Mesenchymal stem cell (in vitro differentiated cells and primary cell): ENCODE measurements around the gene FAM193B.

Experiments used
- DNase-seq: peaks from one replicate; pipeline ENCODE4 v3.0.0-alpha.2; 2013
- H2AFZ ChIP-seq: one replicate; pipeline ENCODE4 v1.6.1; 2013; ENCODE audit warnings: low read depth, mild to moderate bottlenecking, control low read depth, inconsistent platforms, low read length, moderate library complexity
- H2AK5ac ChIP-seq: 2 replicates; pipeline ENCODE4 v1.6.1; 2013; ENCODE audit warnings: low read length, moderate library complexity, mild to moderate bottlenecking, inconsistent platforms; ENCODE audit not compliant: severe bottlenecking
- H2BK120ac ChIP-seq: one replicate; pipeline ENCODE4 v1.6.1; 2013; ENCODE audit warnings: low read depth, mild to moderate bottlenecking, inconsistent platforms, low read length, moderate library complexity
- H2BK12ac ChIP-seq, 2 experiments: one replicate each; pipeline ENCODE4 v1.6.1; 2013; ENCODE audit warnings: inconsistent platforms in 2 of 2, low read length in 2 of 2, mild to moderate bottlenecking in 2 of 2, moderate library complexity in 2 of 2, control low read depth in 1 of 2
- H2BK15ac ChIP-seq: one replicate; pipeline ENCODE4 v1.6.1; 2013; ENCODE audit warnings: mild to moderate bottlenecking, low read depth, inconsistent platforms; ENCODE audit not compliant: poor library complexity, severe bottlenecking
- H2BK5ac ChIP-seq: 2 replicates; pipeline ENCODE4 v1.6.1; 2013; ENCODE audit warnings: low read depth, mild to moderate bottlenecking, low read length, control low read depth, inconsistent platforms; ENCODE audit not compliant: poor library complexity, severe bottlenecking
- H3K14ac ChIP-seq, 2 experiments: one replicate each; pipeline ENCODE4 v1.6.1; 2013; ENCODE audit warnings: inconsistent platforms in 2 of 2, low read length in 2 of 2, control low read depth in 1 of 2, mild to moderate bottlenecking in 1 of 2, moderate library complexity in 1 of 2
- H3K18ac ChIP-seq, 2 experiments: one replicate each; pipeline ENCODE4 v1.6.1; 2013; ENCODE audit warnings: inconsistent platforms in 2 of 2, low read length in 2 of 2, control low read depth in 1 of 2, low read depth in 1 of 2, mild to moderate bottlenecking in 1 of 2
- H3K23ac ChIP-seq, 2 experiments: one replicate each; pipeline ENCODE4 v1.6.1; 2013; ENCODE audit warnings: inconsistent platforms in 2 of 2, low read length in 2 of 2, mild to moderate bottlenecking in 2 of 2, moderate library complexity in 2 of 2, control low read depth in 1 of 2
- H3K27ac ChIP-seq: 2 replicates; pipeline ENCODE4 v1.5.1; 2013; ENCODE audit warnings: mild to moderate bottlenecking, moderate library complexity, low read length, control low read depth, inconsistent platforms; ENCODE audit not compliant: poor library complexity, severe bottlenecking
- H3K27me3 ChIP-seq, 2 experiments: 2 replicates each; pipeline versions ENCODE4 v1.6.1 to v1.7.0; 2013; ENCODE audit warnings: low read length in 2 of 2, mild to moderate bottlenecking in 2 of 2, moderate library complexity in 2 of 2, control low read depth in 1 of 2, inconsistent platforms in 1 of 2; ENCODE audit not compliant: control insufficient read depth in 1 of 2, insufficient read depth in 1 of 2
- H3K36me3 ChIP-seq, 2 experiments: 2 replicates each; pipeline versions ENCODE4 v1.6.1 to v1.7.0; 2013; ENCODE audit warnings: low read length in 2 of 2, control low read depth in 1 of 2, inconsistent platforms in 1 of 2, low read depth in 1 of 2, mild to moderate bottlenecking in 1 of 2; ENCODE audit not compliant: insufficient read depth in 2 of 2, control insufficient read depth in 1 of 2
- H3K4ac ChIP-seq, 2 experiments: one replicate each; pipeline ENCODE4 v1.6.1; 2013; ENCODE audit warnings: inconsistent platforms in 2 of 2, low read length in 2 of 2, mild to moderate bottlenecking in 2 of 2, moderate library complexity in 2 of 2, control low read depth in 1 of 2, low read depth in 1 of 2
- H3K4me1 ChIP-seq: 2 replicates; pipeline ENCODE4 v1.6.1; 2013; ENCODE audit warnings: low read depth, low read length, control low read depth; ENCODE audit not compliant: control insufficient read depth, insufficient read depth
- H3K4me2 ChIP-seq: 2 replicates; pipeline ENCODE4 v1.6.1; 2013; ENCODE audit warnings: low read length, mild to moderate bottlenecking, inconsistent platforms; ENCODE audit not compliant: poor library complexity, severe bottlenecking
- H3K4me3 ChIP-seq, 2 experiments: 2 replicates each; pipeline versions ENCODE4 v1.5.1 to v1.7.0; 2013; ENCODE audit warnings: low read length in 2 of 2, mild to moderate bottlenecking in 2 of 2, control low read depth in 1 of 2, low read depth in 1 of 2; ENCODE audit not compliant: insufficient read depth in 1 of 2
- H3K79me1 ChIP-seq: replicated peaks from 2 replicates; pipeline ENCODE4 v1.6.1; 2013; ENCODE audit warnings: mild to moderate bottlenecking, control low read depth, low read length, inconsistent platforms; ENCODE audit not compliant: poor library complexity, severe bottlenecking
- H3K9ac ChIP-seq: 2 replicates; pipeline ENCODE4 v1.7.0; 2013; ENCODE audit warnings: mild to moderate bottlenecking, low read length, moderate library complexity
- H3K9me3 ChIP-seq: 2 replicates; pipeline ENCODE4 v1.7.0; 2013; ENCODE audit warnings: mild to moderate bottlenecking, low read length; ENCODE audit not compliant: control insufficient read depth
- H4K8ac ChIP-seq: one replicate; pipeline ENCODE4 v1.6.1; 2013; ENCODE audit warnings: inconsistent platforms, mild to moderate bottlenecking, low read length, moderate library complexity
- H4K91ac ChIP-seq: one replicate; pipeline ENCODE4 v1.6.1; 2013; ENCODE audit warnings: mild to moderate bottlenecking, low read length, inconsistent platforms
- WGBS: methylation state at CpG from one replicate; pipeline ENCODE4 v1.1.7; 2013; ENCODE audit warnings: mixed read lengths; 5-methylcytosine and 5-hydroxymethylcytosine counted together

Gene FAM193B

GRCh38 chr5:177492841-177493240 is 61.5 kb downstream of the FAM193B start:
- Histone ChIP-seq H3K79me1 (peaks cover 2% of the 10 kb centered on the region), H2BK120ac (no peak overlapping the region), H3K4ac (no peak overlapping the region), H3K4me3 (no peak overlapping the region), H3K4me2 (peak overlapping the region; percentile 32), H2BK12ac (no peak overlapping the region), H4K91ac (no peak overlapping the region), H4K8ac (no peak overlapping the region), H2BK15ac (no peak overlapping the region), H3K9ac (peak overlapping the region; percentile 94), H3K18ac (peak overlapping the region in 1 of 2 experiments; percentile 38), H3K27ac (peak overlapping the region; percentile 99), H3K14ac (no peak overlapping the region), H3K4me1 (peaks cover 66% of the 10 kb centered on the region), H3K36me3 (peaks cover 65 to 74% of the 10 kb centered on the region in 2 experiments), H3K9me3 (no peaks in the 10 kb centered on the region), H2AFZ (no peak overlapping the region), H3K27me3 (no peaks in the 10 kb centered on the region), H2BK5ac (peak overlapping the region; percentile 51), H2AK5ac (peak overlapping the region; percentile 32), H3K23ac (peak overlapping the region in 1 of 2 experiments; percentile 27)
- 94% methylated on average over 7 of the region's 7 CpGs for WGBS
- DNase-seq = no peak

- Histone ChIP-seq H3K9me3 (no peaks in the 10 kb centered on the region), H3K18ac (peak overlapping the region in 1 of 2 experiments; percentile 7), H2AFZ (no peak overlapping the region), H4K91ac (peak overlapping the region; percentile 52), H2BK15ac (no peak overlapping the region), H3K9ac (no peak overlapping the region), H2AK5ac (peak overlapping the region; percentile 33), H3K27me3 (no peaks in the 10 kb centered on the region), H3K4me3 (no peak overlapping the region), H2BK120ac (no peak overlapping the region), H3K4me2 (peak overlapping the region; percentile 8), H3K27ac (peak overlapping the region; percentile 99), H2BK5ac (no peak overlapping the region), H3K23ac (peak overlapping the region in 1 of 2 experiments; percentile 27), H2BK12ac (peak overlapping the region in 1 of 2 experiments; percentile 24), H3K4ac (no peak overlapping the region), H3K4me1 (peaks cover 69% of the 10 kb centered on the region), H4K8ac (peak overlapping the region; percentile 52), H3K36me3 (peaks cover 72 to 81% of the 10 kb centered on the region in 2 experiments), H3K79me1 (peaks cover 2% of the 10 kb centered on the region), H3K14ac (no peak overlapping the region)
- 94% methylated on average over 52 of the region's 54 CpGs for WGBS
- DNase-seq = no peak
Observed at GRCh38 chr5:177491983-177492746, 62.2 kb downstream of the FAM193B start.

DNA sequence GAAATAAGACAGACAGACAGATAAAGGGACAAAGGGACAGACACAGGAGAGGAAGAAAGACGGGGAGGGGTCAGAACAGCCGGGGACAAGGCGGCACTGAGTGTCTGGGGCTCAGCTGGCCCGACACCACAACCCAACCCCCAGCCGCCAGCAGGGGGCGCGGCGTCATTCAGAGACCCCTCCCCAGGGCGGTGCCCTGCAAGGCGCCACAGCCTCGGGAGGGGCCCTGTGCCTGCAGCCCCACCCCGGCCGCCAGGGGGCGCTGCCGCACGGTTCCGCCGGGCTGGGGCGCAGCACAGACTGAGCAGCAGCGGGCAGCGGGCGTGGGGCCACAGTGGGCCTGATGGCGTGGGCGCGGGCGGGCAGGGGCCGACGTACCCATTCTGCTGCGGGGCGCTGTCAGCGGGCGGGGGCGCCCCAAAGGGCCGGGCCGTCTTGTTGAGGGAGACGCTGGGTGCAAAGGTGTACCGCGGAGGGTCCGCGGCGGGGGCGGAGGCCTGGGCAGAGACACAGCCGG is 62.9 kb downstream of the FAM193B start:
- Histone ChIP-seq H3K9me3 (no peaks in the 10 kb centered on the region), H3K4me1 (peaks cover 69% of the 10 kb centered on the region), H3K4ac (no peak overlapping the region), H2BK5ac (no peak overlapping the region), H3K14ac (no peak overlapping the region), H3K36me3 (peaks cover 75 to 87% of the 10 kb centered on the region in 2 experiments), H3K4me3 (no peak overlapping the region), H2BK15ac (no peak overlapping the region), H3K27ac (peak overlapping the region; percentile 43), H3K4me2 (no peak overlapping the region), H3K9ac (no peak overlapping the region), H3K18ac (peak overlapping the region in 1 of 2 experiments; percentile 74), H2BK12ac (no peak overlapping the region), H3K79me1 (peaks cover 2% of the 10 kb centered on the region), H4K8ac (peak overlapping the region; percentile 73), H2AFZ (no peak overlapping the region), H3K27me3 (no peaks in the 10 kb centered on the region), H3K23ac (no peak overlapping the region), H2AK5ac (peak overlapping the region; percentile 58), H2BK120ac (no peak overlapping the region), H4K91ac (no peak overlapping the region)
- DNase-seq = peak; percentile 68
- 46% methylated on average over 31 of the region's 43 CpGs for WGBS

GRCh38 chr5:177490992-177491391 is 63.4 kb downstream of the FAM193B start:
- H2BK12ac ChIP-seq = peak overlapping the region in 1 of 2 experiments; percentile 4
- H3K4ac ChIP-seq = no peak overlapping the region
- H4K91ac ChIP-seq = peak overlapping the region; percentile 20
- H3K36me3 ChIP-seq = peaks cover 77 to 88% of the 10 kb centered on the region in 2 experiments
- H3K14ac ChIP-seq = peak overlapping the region in 1 of 2 experiments; percentile 80
- H2AFZ ChIP-seq = no peak overlapping the region
- H3K18ac ChIP-seq = no peak overlapping the region
- no peak overlapping the region for H2BK5ac ChIP-seq
- no peak overlapping the region for H2BK15ac ChIP-seq
- no peak overlapping the region for H2BK120ac ChIP-seq
- no peak overlapping the region for H3K4me3 ChIP-seq
- no peak overlapping the region for H3K4me2 ChIP-seq
- H4K8ac ChIP-seq = no peak overlapping the region
- peaks cover 73% of the 10 kb centered on the region for H3K4me1 ChIP-seq
- WGBS = 98% methylated on average over 16 of the region's 16 CpGs
- H3K79me1 ChIP-seq = peaks cover 5% of the 10 kb centered on the region
- DNase-seq = no peak
- peak overlapping the region; percentile 58 for H2AK5ac ChIP-seq
- peak overlapping the region; percentile 43 for H3K27ac ChIP-seq
- no peak overlapping the region for H3K9ac ChIP-seq
- no peaks in the 10 kb centered on the region for H3K9me3 ChIP-seq
- no peak overlapping the region for H3K23ac ChIP-seq
- H3K27me3 ChIP-seq = no peaks in the 10 kb centered on the region
